Adipocyte (in vitro differentiated cells): ENCODE data around the gene SLC6A14.
A peak's percentile ranks its signal among the peaks of the same experiment; 100 is the strongest.

Source experiments
- DNase-seq: peaks from one replicate; pipeline ENCODE4 v3.0.0-alpha.2; 2015; ENCODE audit warnings: low read depth
- H3K27me3 ChIP-seq: replicated peaks from 2 replicates; pipeline ENCODE4 v1.7.0; 2013; ENCODE audit warnings: mild to moderate bottlenecking, low read length, moderate library complexity; ENCODE audit not compliant: control insufficient read depth, insufficient read depth
- H3K36me3 ChIP-seq: 2 replicates; pipeline ENCODE4 v1.7.0; 2013; ENCODE audit warnings: low read length, mild to moderate bottlenecking, moderate library complexity; ENCODE audit not compliant: control insufficient read depth, insufficient read depth, severe bottlenecking
- H3K4me1 ChIP-seq: 2 replicates; pipeline ENCODE4 v1.7.0; 2013; ENCODE audit warnings: mild to moderate bottlenecking, low read length, moderate library complexity; ENCODE audit not compliant: control insufficient read depth, insufficient read depth
- H3K4me3 ChIP-seq: 2 replicates; pipeline ENCODE4 v1.7.0; 2013; ENCODE audit warnings: mild to moderate bottlenecking, low read length, moderate library complexity
- H3K9ac ChIP-seq: 2 replicates; pipeline ENCODE4 v1.7.0; 2013; ENCODE audit warnings: mild to moderate bottlenecking, low read length, moderate library complexity
- H3K9me3 ChIP-seq: 2 replicates; pipeline ENCODE4 v1.7.0; 2013; ENCODE audit warnings: mild to moderate bottlenecking, low read length, moderate library complexity; ENCODE audit not compliant: control insufficient read depth

Gene SLC6A14

GRCh38 chrX:116480059-116480458 lies 43.7 kb downstream of the SLC6A14 start:
- Histone ChIP-seq H3K27me3 (no peaks in the 10 kb centered on the region), H3K9me3 (no peaks in the 10 kb centered on the region), H3K4me1 (no peaks in the 10 kb centered on the region), H3K9ac (no peak overlapping the region), H3K36me3 (no peaks in the 10 kb centered on the region), H3K4me3 (no peak overlapping the region)
- DNase-seq: no peak

GRCh38 chrX:116490104-116490503 lies 53.7 kb downstream of the SLC6A14 start:
- H3K9me3 ChIP-seq: no peaks in the 10 kb centered on the region

GRCh38 chrX:116493271-116493670 lies 56.9 kb downstream of the SLC6A14 start:
- Histone ChIP-seq H3K27me3 (no peaks in the 10 kb centered on the region), H3K9ac (no peak overlapping the region), H3K4me1 (no peaks in the 10 kb centered on the region), H3K4me3 (no peak overlapping the region), H3K9me3 (no peaks in the 10 kb centered on the region), H3K36me3 (no peaks in the 10 kb centered on the region)
- no peak for DNase-seq

More at GRCh38 chrX:116490104-116490503, 53.7 kb downstream of the SLC6A14 start:
- H3K4me1 ChIP-seq: no peaks in the 10 kb centered on the region
- no peak overlapping the region for H3K9ac ChIP-seq
- no peaks in the 10 kb centered on the region for H3K27me3 ChIP-seq
- DNase-seq: peak; percentile 35
- H3K36me3 ChIP-seq: no peaks in the 10 kb centered on the region
- H3K4me3 ChIP-seq: no peak overlapping the region

GRCh38 chrX:116499780-116500179 lies 63.4 kb downstream of the SLC6A14 start:
- H3K9me3 ChIP-seq: no peaks in the 10 kb centered on the region
- no peaks in the 10 kb centered on the region for H3K27me3 ChIP-seq
- H3K36me3 ChIP-seq: no peaks in the 10 kb centered on the region
- H3K4me1 ChIP-seq: no peaks in the 10 kb centered on the region
- H3K9ac ChIP-seq: no peak overlapping the region
- no peak overlapping the region for H3K4me3 ChIP-seq
- no peak for DNase-seq
